Glutamatergic neuron (in vitro differentiated cells): ENCODE measurements around the gene GATA6. TPM values are rescaled to one million over a fixed set of nuclear protein-coding genes. Genes with fewer than 3 reads are reported as not detected.
"Not testable (repeated sequence)": the region's sequence is repeated elsewhere in the genome, so short reads cannot be mapped to it uniquely, and the experiment has no call there.

ENCODE experiments used
- DNase-seq: peaks from one replicate; pipeline ENCODE4 v3.0.0; 2022
- H3K27ac Mint-ChIP-seq: one replicate; pipeline ENCODE4 v1.8.0; 2020; ENCODE audit warnings: mild to moderate bottlenecking, mixed read lengths, inconsistent platforms; ENCODE audit not compliant: unreplicated experiment
- H3K27me3 Mint-ChIP-seq: one replicate; pipeline ENCODE4 v1.8.0; 2020; ENCODE audit warnings: mild to moderate bottlenecking, moderate library complexity, mixed read lengths, inconsistent platforms; ENCODE audit not compliant: unreplicated experiment
- H3K36me3 Mint-ChIP-seq: one replicate; pipeline ENCODE4 v1.8.0; 2020; ENCODE audit warnings: mild to moderate bottlenecking, mixed read lengths, inconsistent platforms; ENCODE audit not compliant: unreplicated experiment
- H3K4me1 Mint-ChIP-seq: one replicate; pipeline ENCODE4 v1.8.0; 2020; ENCODE audit warnings: mild to moderate bottlenecking, low read depth, mixed read lengths, inconsistent platforms; ENCODE audit not compliant: unreplicated experiment
- H3K4me3 Mint-ChIP-seq: one replicate; pipeline ENCODE4 v1.8.0; 2020; ENCODE audit warnings: mild to moderate bottlenecking, mixed read lengths, inconsistent platforms; ENCODE audit not compliant: unreplicated experiment
- H3K9me3 Mint-ChIP-seq: one replicate; pipeline ENCODE4 v1.8.0; 2020; ENCODE audit warnings: mild to moderate bottlenecking, moderate library complexity, mixed read lengths, inconsistent platforms; ENCODE audit not compliant: unreplicated experiment
- CTCF ChIP-seq: fragments of 200-600 bp; sonication (generic); IDR thresholded peaks from one replicate; pipeline ENCODE4 v1.5.0; 2021; ENCODE audit not compliant: partially characterized antibody, unreplicated experiment
- total RNA-seq: library from RNA; stranded (reverse); fragmentation: NEBNext Ultra II Directional; extraction: Animal tissue kit (Norgen Biotek cat#: 25700); gene quantifications from one replicate; pipeline ENCODE4 v1.2.1, GENCODE V29; 2021; ENCODE audit not compliant: unreplicated experiment

The GATA6 gene
- total RNA-seq, 1 donor from 2014 or later = 0.42 TPM

DNA sequence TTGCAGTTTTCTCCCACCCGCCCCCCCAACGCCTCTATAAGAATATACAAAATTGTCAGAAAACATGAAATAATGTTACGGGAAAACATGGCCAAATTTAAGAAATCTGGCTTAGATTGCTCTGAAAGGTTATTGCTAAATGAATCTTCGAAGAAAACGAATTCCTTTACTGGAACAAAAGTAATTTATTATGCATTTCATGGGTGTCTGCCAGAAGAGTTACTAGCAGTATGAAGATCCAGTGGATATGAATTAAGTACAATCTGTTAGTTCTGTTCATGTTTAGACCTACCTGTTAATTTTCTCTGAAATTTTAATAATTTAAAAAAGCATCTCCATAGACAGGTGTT, 21.9 kb downstream of the GATA6 start:
- H3K36me3 Mint-ChIP-seq = no peaks in the 10 kb centered on the region
- H3K27ac Mint-ChIP-seq = no peak overlapping the region
- no peak for DNase-seq

DNA sequence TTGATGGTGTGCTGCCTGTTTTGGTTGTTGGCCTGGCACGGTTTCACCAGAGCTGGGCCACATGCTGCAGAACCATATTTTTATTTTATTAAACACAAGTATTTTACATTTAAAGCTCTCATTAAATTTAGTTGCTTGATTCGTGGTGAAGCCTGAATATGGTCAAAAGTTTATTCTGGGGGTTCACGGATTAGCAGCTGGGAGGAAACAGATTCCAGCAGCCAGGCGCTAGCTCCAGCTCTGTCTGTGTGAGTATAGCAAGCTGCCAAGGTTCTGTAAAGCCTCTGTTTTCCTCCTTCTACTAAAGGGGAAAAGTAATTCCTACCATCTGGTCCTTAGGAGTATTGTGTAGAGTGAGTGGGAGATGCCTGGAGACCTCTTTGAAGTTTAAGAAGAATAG, 22.5 kb downstream of the GATA6 start:
- Mint-ChIP-seq H3K4me3 (no peak overlapping the region), H3K27me3 (peaks cover 4% of the 10 kb centered on the region), H3K9me3 (no peaks in the 10 kb centered on the region), H3K36me3 (no peaks in the 10 kb centered on the region), H3K27ac (no peak overlapping the region), H3K4me1 (no peaks in the 10 kb centered on the region)
- TF ChIP-seq CTCF = no peak
- DNase-seq = no peak

More for the DNA sequence above, 21.9 kb downstream of the GATA6 start:
- no peak for TF ChIP-seq CTCF
- Mint-ChIP-seq H3K4me1 (no peaks in the 10 kb centered on the region), H3K27me3 (peaks cover 4% of the 10 kb centered on the region), H3K9me3 (no peaks in the 10 kb centered on the region), H3K4me3 (no peak overlapping the region)

DNA sequence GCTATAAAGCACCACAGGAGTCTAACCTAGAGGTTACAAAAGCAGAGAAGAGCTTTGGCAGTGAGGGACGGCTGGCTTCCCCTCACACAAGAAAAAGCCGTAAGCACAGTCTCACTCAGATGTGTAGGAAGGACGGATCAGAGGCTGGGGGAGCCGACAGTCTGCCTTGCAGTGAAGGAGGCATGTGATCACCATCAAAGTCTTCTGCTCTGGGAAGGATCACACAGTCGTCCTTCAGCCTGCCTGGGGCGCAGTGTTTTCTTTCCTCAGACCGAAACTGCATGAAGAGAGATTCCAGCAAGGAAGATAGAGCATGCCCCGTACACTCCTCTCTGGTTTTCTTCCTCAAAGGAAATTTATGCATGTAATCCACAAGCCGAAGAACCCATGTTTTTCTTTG, 24.1 kb downstream of the GATA6 start:
- peaks cover 4% of the 10 kb centered on the region for H3K27me3 Mint-ChIP-seq
- no peaks in the 10 kb centered on the region for H3K9me3 Mint-ChIP-seq
- H3K4me3 Mint-ChIP-seq = no peak overlapping the region
- TF ChIP-seq CTCF = no peak
- no peaks in the 10 kb centered on the region for H3K36me3 Mint-ChIP-seq
- no peaks in the 10 kb centered on the region for H3K4me1 Mint-ChIP-seq
- H3K27ac Mint-ChIP-seq = no peak overlapping the region
- no peak for DNase-seq

DNA sequence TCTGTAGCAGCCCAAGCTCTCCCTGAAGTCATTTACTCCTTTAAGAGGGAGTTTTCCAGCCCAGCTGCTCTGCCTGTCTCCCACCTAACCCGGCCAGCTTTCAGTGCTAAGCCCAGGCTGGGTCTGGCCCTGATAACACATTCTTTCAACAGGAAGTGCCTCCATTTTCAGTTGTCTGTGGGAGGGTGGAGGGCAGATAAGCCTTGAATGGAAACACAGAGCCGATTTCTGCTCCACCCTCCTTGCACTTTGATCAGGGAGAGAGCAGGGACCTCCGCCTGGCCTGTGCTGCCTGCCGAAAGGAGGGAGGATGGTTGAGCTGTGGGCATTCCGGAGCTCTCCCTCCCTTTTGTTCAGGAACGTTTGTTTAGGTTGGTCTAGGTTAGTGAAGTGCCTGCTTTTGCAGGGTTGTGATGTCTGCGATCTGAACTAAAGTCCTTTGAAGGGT, 24.8 kb downstream of the GATA6 start:
- no peak for DNase-seq
- no peak overlapping the region for H3K4me3 Mint-ChIP-seq

GRCh38 chr18:22195052-22195451, 25.7 kb downstream of the GATA6 start:
- no peaks in the 10 kb centered on the region for H3K36me3 Mint-ChIP-seq
- no peaks in the 10 kb centered on the region for H3K4me1 Mint-ChIP-seq
- no peak overlapping the region for H3K27ac Mint-ChIP-seq
- no peak for DNase-seq
- no peaks in the 10 kb centered on the region for H3K9me3 Mint-ChIP-seq
- no peak overlapping the region for H3K4me3 Mint-ChIP-seq
- H3K27me3 Mint-ChIP-seq = peaks cover 2% of the 10 kb centered on the region
- TF ChIP-seq CTCF = no peak

More for the DNA sequence above, 24.8 kb downstream of the GATA6 start:
- TF ChIP-seq CTCF = no peak
- Mint-ChIP-seq H3K27ac (no peak overlapping the region), H3K27me3 (peaks cover 2% of the 10 kb centered on the region), H3K36me3 (no peaks in the 10 kb centered on the region), H3K4me1 (no peaks in the 10 kb centered on the region), H3K9me3 (no peaks in the 10 kb centered on the region)

DNA sequence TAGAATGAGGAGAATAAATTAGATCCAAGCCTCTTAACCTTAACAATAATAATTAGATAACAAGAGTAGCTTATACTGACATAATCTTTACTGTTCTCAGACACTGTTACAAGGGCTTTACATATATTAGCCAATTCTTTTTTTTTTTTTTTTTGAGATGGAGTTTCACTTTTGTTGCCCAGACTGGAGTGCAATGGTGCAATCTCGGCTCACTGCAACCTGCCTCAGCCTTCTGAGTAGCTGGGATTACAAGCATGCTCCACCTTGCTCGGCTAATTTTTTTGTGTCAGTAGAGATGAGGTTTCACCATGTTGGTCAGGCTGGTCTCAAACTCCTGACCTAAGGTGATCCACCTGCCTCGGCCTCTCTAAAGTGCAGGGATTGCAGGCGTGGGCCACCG, 27.6 kb downstream of the GATA6 start:
- DNase-seq, H3K27ac Mint-ChIP-seq, H3K27me3 Mint-ChIP-seq, H3K9me3 Mint-ChIP-seq, H3K4me3 Mint-ChIP-seq, H3K4me1 Mint-ChIP-seq, H3K36me3 Mint-ChIP-seq: not testable (repeated sequence)
